Ovary (tissue), 3 donors: ENCODE data around the gene RPN1.

ENCODE experiments used
- CTCF ChIP-seq, 3 donors: fragments of 450-650 bp in 2 of 3; fragments of 200-600 bp in 1 of 3; IDR thresholded peaks; one replicate each; pipeline versions ENCODE4 v1.5.1 to v1.8.0; 2016 to 2022; ENCODE audit warnings: antibody characterized with exemption in 3 of 3, mild to moderate bottlenecking in 1 of 3
- EP300 ChIP-seq: sonication (generic); formaldehyde crosslinking; IDR thresholded peaks from one replicate; pipeline ENCODE4 v1.6.1; 2017; ENCODE audit warnings: antibody characterized with exemption
- POLR2A ChIP-seq: fragments of 450-650 bp; IDR thresholded peaks from one replicate; pipeline ENCODE4 v1.6.1; 2017; ENCODE audit warnings: antibody characterized with exemption, mild to moderate bottlenecking, moderate library complexity
- donor health status: DM: no; HTN: no; CAD: no.

GRCh38 chr3:128603313-128603712 lies 47.3 kb downstream of the RPN1 start:
- TF ChIP-seq EP300: no peak
- TF ChIP-seq CTCF (IDR thresholded peaks at IDR 0.05): no peak
- TF ChIP-seq POLR2A: no peak
